Esophagus squamous epithelium (tissue), 5 donors: ENCODE measurements around the gene RPGR. TPM values are rescaled to one million over a fixed set of nuclear protein-coding genes. Genes with fewer than 3 reads are reported as not detected.

ENCODE experiments used
- DNase-seq: peaks from one replicate; lab custom pipeline; 2025; lab: John Stamatoyannopoulos, UW
- H3K27ac ChIP-seq, 4 donors: fragments of 200-600 bp; sonication (generic); one replicate each; pipeline ENCODE4 v1.5.1; 2016 to 2019; ENCODE audit warnings: mild to moderate bottlenecking in 1 of 4
- H3K27me3 ChIP-seq, 4 donors: fragments of 200-600 bp; sonication (generic); 1 replicate in 3 of 4; 2 replicates in 1 of 4; pipeline versions ENCODE4 v1.5.1 to v1.6.0; 2017 to 2021; ENCODE audit warnings: antibody characterized with exemption in 1 of 4
- H3K36me3 ChIP-seq, 3 donors: fragments of 200-600 bp; sonication (generic); one replicate each; pipeline ENCODE4 v1.5.1; 2016 to 2019
- H3K4me1 ChIP-seq, 3 donors: fragments of 200-600 bp; sonication (generic); one replicate each; pipeline ENCODE4 v1.5.1; 2017 to 2019
- H3K4me3 ChIP-seq, 4 donors: fragments of 200-600 bp; sonication (generic); 1 replicate in 3 of 4; 2 replicates in 1 of 4; pipeline ENCODE4 v1.5.1; 2016 to 2019; ENCODE audit warnings: mild to moderate bottlenecking in 2 of 4, moderate library complexity in 1 of 4
- H3K9me3 ChIP-seq, 3 donors: fragments of 200-600 bp; sonication (generic); one replicate each; pipeline ENCODE4 v1.5.1; 2016 to 2019
- POLR2A ChIP-seq, 4 donors: fragments of 450-650 bp; IDR thresholded peaks; one replicate each; pipeline ENCODE4 v1.6.1; 2017; ENCODE audit warnings: antibody characterized with exemption in 4 of 4, mild to moderate bottlenecking in 4 of 4, moderate library complexity in 3 of 4
- WGBS, 2 donors: methylation state at CpG; one replicate each; pipeline ENCODE4 v1.1.5; 2018; 5-methylcytosine and 5-hydroxymethylcytosine counted together
- intact Hi-C: fragments of 100-400 bp; cut with DNase I; formaldehyde crosslinking; loops from one replicate; pipeline ENCODE4 v1.15.0; 2022
- total RNA-seq, 4 donors: library from RNA; depleted of rRNA; stranded (reverse); fragments of >200 nt; gene quantifications; one replicate each; pipeline ENCODE4 v1.1.0, GENCODE V29; 2016
- TF ChIP-seq, protein P1 (sequence below), 6 experiments: fragments of 450-650 bp in 4 of 6; fragments of 200-600 bp in 2 of 6; sonication (generic) in 2 of 6; IDR thresholded peaks; one replicate each; pipeline ENCODE4 v1.5.1; 2016 to 2019; ENCODE audit warnings: antibody characterized with exemption in 6 of 6, mild to moderate bottlenecking in 4 of 6, moderate library complexity in 4 of 6
- donor health status: DM: yes; HTN: yes; CAD: no.

Gene RPGR
- 10 to 100 TPM in 1 of 4 donors, 1 to 10 TPM in 3; 5.5 to 23.7 (median 7.4) TPM for total RNA-seq

GRCh38 chrX:38327007-38327774 lies at the start of gene RPGR:
RPGR (minus strand) TSS chrX:38327509; CDS start chrX:38327367, 142 bp downstream.
- H3K36me3 ChIP-seq, result no peaks in the 10 kb centered on the region
- intact Hi-C loops, result no loop called here
- H3K27me3 ChIP-seq, result no peaks in the 10 kb centered on the region
- peak in 2 of 4 donors; percentile 41 to 56 for TF ChIP-seq POLR2A (IDR thresholded peaks at IDR 0.05)
- TF ChIP-seq, protein P1, sequence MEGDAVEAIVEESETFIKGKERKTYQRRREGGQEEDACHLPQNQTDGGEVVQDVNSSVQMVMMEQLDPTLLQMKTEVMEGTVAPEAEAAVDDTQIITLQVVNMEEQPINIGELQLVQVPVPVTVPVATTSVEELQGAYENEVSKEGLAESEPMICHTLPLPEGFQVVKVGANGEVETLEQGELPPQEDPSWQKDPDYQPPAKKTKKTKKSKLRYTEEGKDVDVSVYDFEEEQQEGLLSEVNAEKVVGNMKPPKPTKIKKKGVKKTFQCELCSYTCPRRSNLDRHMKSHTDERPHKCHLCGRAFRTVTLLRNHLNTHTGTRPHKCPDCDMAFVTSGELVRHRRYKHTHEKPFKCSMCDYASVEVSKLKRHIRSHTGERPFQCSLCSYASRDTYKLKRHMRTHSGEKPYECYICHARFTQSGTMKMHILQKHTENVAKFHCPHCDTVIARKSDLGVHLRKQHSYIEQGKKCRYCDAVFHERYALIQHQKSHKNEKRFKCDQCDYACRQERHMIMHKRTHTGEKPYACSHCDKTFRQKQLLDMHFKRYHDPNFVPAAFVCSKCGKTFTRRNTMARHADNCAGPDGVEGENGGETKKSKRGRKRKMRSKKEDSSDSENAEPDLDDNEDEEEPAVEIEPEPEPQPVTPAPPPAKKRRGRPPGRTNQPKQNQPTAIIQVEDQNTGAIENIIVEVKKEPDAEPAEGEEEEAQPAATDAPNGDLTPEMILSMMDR (IDR thresholded peaks at IDR 0.05), result peak; percentile 39 to 80 (median 70)
- peak; percentile 73 for DNase-seq
- peaks cover 0 to 10% (median 0%) of the 10 kb centered on the region in 3 donors for H3K4me1 ChIP-seq
- WGBS, 2 donors, result 5 to 30% methylated on average over 3 to 13 of the region's 67 CpGs
- H3K4me3 ChIP-seq, result peak within 1 kb of the TSS; percentile 61 to 71 (median 65)
- H3K27ac ChIP-seq, result peak within 1 kb of the TSS; percentile 85 to 92 (median 86)
- peaks cover 0 to 3% (median 0%) of the 10 kb centered on the region in 3 donors for H3K9me3 ChIP-seq

DNA sequence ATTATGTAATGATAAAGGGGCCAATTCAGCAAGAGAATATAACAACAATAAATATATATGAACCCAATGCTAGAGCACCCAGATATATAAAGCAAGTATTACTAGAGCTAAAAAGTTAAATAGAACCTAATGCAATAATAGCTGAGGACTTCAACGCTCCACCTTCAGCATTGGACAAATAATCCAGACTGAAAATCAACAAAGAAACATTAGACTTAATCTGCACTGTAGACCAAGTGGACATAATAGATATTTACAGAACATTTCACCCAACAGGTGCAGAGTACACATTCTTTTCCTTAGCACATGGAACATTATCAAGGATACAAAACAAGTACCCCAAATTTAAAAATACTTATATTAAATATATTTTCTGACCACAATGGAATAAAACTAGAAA lies 49.4 kb upstream of the RPGR start:
- H3K9me3 ChIP-seq, result no peaks in the 10 kb centered on the region
- DNase-seq, result no peak
- H3K27ac ChIP-seq, result no peak overlapping the region
- H3K36me3 ChIP-seq, result no peaks in the 10 kb centered on the region
- no peak for TF ChIP-seq POLR2A (IDR thresholded peaks at IDR 0.05)
- TF ChIP-seq, protein P1 (IDR thresholded peaks at IDR 0.05), result no peak
- WGBS, 2 donors, result 46 to 67% methylated on average over 1 of the region's 1 CpG
- intact Hi-C loops, result no loop called here
- H3K27me3 ChIP-seq, result peaks cover 0 to 3% (median 0%) of the 10 kb centered on the region in 4 donors
- no peaks in the 10 kb centered on the region for H3K4me1 ChIP-seq
- no peak overlapping the region for H3K4me3 ChIP-seq

GRCh38 chrX:38375891-38376290 lies 48.6 kb upstream of the RPGR start:
- Histone ChIP-seq H3K36me3 (no peaks in the 10 kb centered on the region), H3K4me3 (no peak overlapping the region), H3K9me3 (no peaks in the 10 kb centered on the region), H3K27me3 (peaks cover 0 to 3% (median 0%) of the 10 kb centered on the region in 4 donors), H3K27ac (no peak overlapping the region), H3K4me1 (no peaks in the 10 kb centered on the region)
- TF ChIP-seq, protein P1 (IDR thresholded peaks at IDR 0.05), result peak in 4 of 6 experiments; percentile 10 to 26 (median 19)
- TF ChIP-seq POLR2A (IDR thresholded peaks at IDR 0.05), result no peak
- no peak for DNase-seq
- WGBS, 2 donors, result 9 to 11% methylated on average over 1 of the region's 1 CpG
- intact Hi-C loops, result no loop called here

DNA sequence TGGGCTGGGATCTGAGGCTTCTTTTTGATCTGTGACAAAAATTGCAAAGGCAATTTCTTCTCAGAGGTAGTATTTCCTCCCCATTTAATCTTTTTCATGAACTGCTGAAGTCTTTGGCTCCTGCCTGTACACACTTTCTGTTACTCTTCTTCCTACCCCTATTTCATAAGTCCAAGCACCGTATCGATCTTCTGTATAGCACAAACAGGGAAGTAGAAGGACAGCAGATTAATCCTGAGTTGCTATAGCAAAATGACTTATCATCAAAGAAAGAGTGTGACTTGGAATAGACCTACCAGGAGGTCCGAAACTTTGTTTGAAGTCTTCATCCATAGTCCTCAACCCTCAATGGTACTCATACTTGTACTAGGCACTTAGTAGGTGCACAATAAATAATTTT lies 47.1 kb upstream of the RPGR start:
- H3K9me3 ChIP-seq, result no peaks in the 10 kb centered on the region
- no peaks in the 10 kb centered on the region for H3K36me3 ChIP-seq
- H3K4me1 ChIP-seq, result no peaks in the 10 kb centered on the region
- H3K4me3 ChIP-seq, result no peak overlapping the region
- intact Hi-C loops, result no loop called here
- H3K27ac ChIP-seq, result no peak overlapping the region
- DNase-seq, result no peak
- H3K27me3 ChIP-seq, result peaks cover 0 to 3% (median 0%) of the 10 kb centered on the region in 4 donors
- 86% methylated on average over 3 of the region's 3 CpGs for WGBS, 2 donors
- TF ChIP-seq POLR2A (IDR thresholded peaks at IDR 0.05), result no peak
- TF ChIP-seq, protein P1 (IDR thresholded peaks at IDR 0.05), result no peak

DNA sequence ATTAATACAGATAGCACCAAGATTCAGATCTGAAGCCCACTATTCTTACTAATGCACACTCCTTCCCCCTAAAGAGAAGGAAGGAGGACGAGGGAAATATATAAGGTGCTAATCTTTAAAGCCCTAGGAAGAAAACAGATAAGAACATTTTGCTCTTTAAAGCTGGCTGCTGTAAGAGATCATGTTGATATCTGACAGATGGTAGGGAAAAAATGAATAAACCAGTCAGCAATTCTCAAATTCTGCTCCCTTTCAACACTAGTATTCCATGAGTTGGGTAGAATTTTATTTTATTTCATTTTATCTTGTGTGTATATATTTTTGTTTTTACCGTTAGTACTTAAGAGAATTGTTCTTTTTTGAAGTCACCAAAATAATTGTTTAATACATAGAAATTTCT lies 44.3 kb upstream of the RPGR start:
- intact Hi-C loops, result no loop called here
- no peaks in the 10 kb centered on the region for H3K4me1 ChIP-seq
- TF ChIP-seq, protein P1 (IDR thresholded peaks at IDR 0.05), result no peak
- TF ChIP-seq POLR2A (IDR thresholded peaks at IDR 0.05), result no peak

More for the DNA sequence above, 44.3 kb upstream of the RPGR start:
- peaks cover 0 to 3% (median 0%) of the 10 kb centered on the region in 4 donors for H3K27me3 ChIP-seq
- H3K4me3 ChIP-seq, result no peak overlapping the region
- DNase-seq, result no peak
- H3K27ac ChIP-seq, result no peak overlapping the region
- WGBS, 2 donors, result 48 to 65% methylated on average over 2 of the region's 2 CpGs
- no peaks in the 10 kb centered on the region for H3K9me3 ChIP-seq
- H3K36me3 ChIP-seq, result no peaks in the 10 kb centered on the region
